OCI-LY7 (cell line): ENCODE measurements around the gene STH. TPM values are rescaled to one million over a fixed set of nuclear protein-coding genes. Genes with fewer than 3 reads are reported as not detected.

Experiments
- BruUV-seq: library from RNA; stranded (reverse); fragments of 400-500 nt; replicated peaks from 2 replicates; lab custom pipeline; 2021; lab: Mats Ljungman, UMichigan
- CTCF ChIA-PET: fragments of 300-600 bp; sonication (Branson Sonifier 250); formaldehyde crosslinking; loops from one replicate; lab custom pipeline; 2022; ENCODE audit warnings: antibody characterized with exemption; ENCODE audit not compliant: unreplicated experiment; lab: Charles Lee
- POLR2A ChIA-PET: fragments of 300-600 bp; sonication (Branson Sonifier 250); formaldehyde crosslinking; loops from one replicate; lab custom pipeline; 2022; ENCODE audit warnings: antibody characterized with exemption; lab: Charles Lee
- DNase-seq: peaks from one replicate; pipeline ENCODE4 v3.0.0-alpha.2; 2015; ENCODE audit warnings: low spot score
- H2AFZ ChIP-seq: fragments of 200-600 bp; sonication (generic), shearing (Covaris generic); 2 replicates; pipeline ENCODE4 v1.6.1; 2014; ENCODE audit warnings: mild to moderate bottlenecking, antibody characterized with exemption, low read length, moderate library complexity
- H3K27ac ChIP-seq: fragments of 200-600 bp; sonication (generic); 2 replicates; pipeline ENCODE4 v1.5.1; 2014; ENCODE audit warnings: mixed run types, low read depth, mild to moderate bottlenecking, moderate library complexity, low read length, inconsistent platforms; ENCODE audit not compliant: poor library complexity, severe bottlenecking
- H3K36me3 ChIP-seq: fragments of 200-600 bp; sonication (generic); 2 replicates; pipeline ENCODE4 v1.6.1; 2014; ENCODE audit warnings: mild to moderate bottlenecking, antibody characterized with exemption, low read length, moderate library complexity, mixed read lengths; ENCODE audit not compliant: insufficient read depth
- H3K4me1 ChIP-seq: fragments of 200-600 bp; sonication (generic); 2 replicates; pipeline ENCODE4 v1.5.1; 2014; ENCODE audit warnings: mild to moderate bottlenecking, low read length; ENCODE audit not compliant: insufficient read depth, poor library complexity, severe bottlenecking
- H3K4me2 ChIP-seq: fragments of 200-600 bp; sonication (generic); 2 replicates; pipeline ENCODE4 v1.6.1; 2014; ENCODE audit warnings: mild to moderate bottlenecking, low read length
- H3K4me3 ChIP-seq: fragments of 200-600 bp; sonication (generic); 2 replicates; pipeline ENCODE4 v1.5.1; 2014; ENCODE audit warnings: mild to moderate bottlenecking, low read depth, low read length; ENCODE audit not compliant: poor library complexity, severe bottlenecking
- H3K79me2 ChIP-seq: fragments of 200-600 bp; sonication (generic); 2 replicates; pipeline ENCODE4 v1.6.1; 2016; ENCODE audit warnings: low read depth, mild to moderate bottlenecking, low read length, moderate library complexity, mixed read lengths; ENCODE audit not compliant: insufficient read depth
- H3K9me2 ChIP-seq: fragments of 200-600 bp; sonication (generic); 2 replicates; pipeline ENCODE4 v1.6.1; 2016; ENCODE audit warnings: mild to moderate bottlenecking, low read length, mixed read lengths; ENCODE audit not compliant: insufficient read depth
- H3K9me3 ChIP-seq: fragments of 200-600 bp; sonication (generic); 2 replicates; pipeline ENCODE4 v1.6.1; 2014; ENCODE audit warnings: mild to moderate bottlenecking, mixed run types, low read length, mixed read lengths
- H4K20me1 ChIP-seq: fragments of 200-600 bp; sonication (generic); 2 replicates; pipeline ENCODE4 v1.6.1; 2014; ENCODE audit warnings: mild to moderate bottlenecking, antibody characterized with exemption, low read length, moderate library complexity, mixed read lengths; ENCODE audit not compliant: insufficient read depth
- EZH2phosphoT487 ChIP-seq: fragments of 200-600 bp; sonication (generic); IDR thresholded peaks from 2 replicates; pipeline ENCODE4 v1.6.1; 2018; ENCODE audit warnings: low read depth, borderline replicate concordance, mild to moderate bottlenecking, mixed run types, antibody characterized with exemption, low read length, moderate library complexity, mixed read lengths
- intact Hi-C: fragments of 100-400 bp; cut with micrococcal nuclease; formaldehyde crosslinking; loops from one replicate; pipeline ENCODE4 v1.10.0; 2022; ENCODE audit not compliant: unreplicated experiment
- total RNA-seq, 2 experiments: library from RNA; depleted of rRNA in 1 of 2; stranded (reverse); fragments of >200 nt in 1 of 2; shearing (Covaris generic) in 1 of 2; gene quantifications; 2 replicates each; pipeline ENCODE4 v1.2.3, GENCODE V29; 2014 to 2022
- TF ChIP-seq, protein P1 (sequence below): fragments of 200-600 bp; sonication (generic); conservative IDR thresholded peaks from 2 replicates; pipeline ENCODE4 v1.5.1; 2014; ENCODE audit warnings: mild to moderate bottlenecking, antibody characterized with exemption, low read length, moderate library complexity, mixed read lengths

STH gene
- total RNA-seq, 2 experiments from 2014 or later, result not detected

DNA sequence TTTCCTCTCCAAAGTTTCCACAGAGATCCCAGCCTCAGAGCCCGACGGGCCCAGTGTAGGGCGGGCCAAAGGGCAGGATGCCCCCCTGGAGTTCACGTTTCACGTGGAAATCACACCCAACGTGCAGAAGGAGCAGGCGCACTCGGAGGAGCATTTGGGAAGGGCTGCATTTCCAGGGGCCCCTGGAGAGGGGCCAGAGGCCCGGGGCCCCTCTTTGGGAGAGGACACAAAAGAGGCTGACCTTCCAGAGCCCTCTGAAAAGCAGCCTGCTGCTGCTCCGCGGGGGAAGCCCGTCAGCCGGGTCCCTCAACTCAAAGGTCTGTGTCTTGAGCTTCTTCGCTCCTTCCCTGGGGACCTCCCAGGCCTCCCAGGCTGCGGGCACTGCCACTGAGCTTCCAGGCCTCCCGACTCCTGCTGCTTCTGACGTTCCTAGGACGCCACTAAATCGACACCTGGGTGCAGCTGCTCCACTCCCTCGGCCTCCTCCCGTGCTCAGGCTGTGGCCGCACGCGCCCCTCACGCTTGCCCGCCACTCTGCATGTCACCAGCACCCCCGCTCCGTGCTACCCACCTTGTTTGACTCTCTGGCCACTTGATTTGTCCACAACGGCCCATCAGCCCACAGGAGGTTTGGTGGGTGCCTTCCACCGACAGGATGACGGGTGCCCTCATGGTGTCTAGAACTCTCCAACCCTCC lies 15.3 kb upstream of the STH start:
- intact Hi-C loops, result no loop called here
- Histone ChIP-seq H2AFZ (no peak overlapping the region), H3K4me1 (no peaks in the 10 kb centered on the region), H3K79me2 (no peaks in the 10 kb centered on the region), H3K9me2 (no peaks in the 10 kb centered on the region), H3K4me3 (no peak overlapping the region), H3K9me3 (no peaks in the 10 kb centered on the region), H3K36me3 (no peaks in the 10 kb centered on the region), H3K4me2 (no peak overlapping the region), H3K27ac (no peak overlapping the region), H4K20me1 (no peaks in the 10 kb centered on the region)
- no TSS peak for BruUV-seq
- ChIA-PET CTCF (no interaction called here), POLR2A (no interaction called here)
- DNase-seq, result no peak
- TF ChIP-seq, protein P1, sequence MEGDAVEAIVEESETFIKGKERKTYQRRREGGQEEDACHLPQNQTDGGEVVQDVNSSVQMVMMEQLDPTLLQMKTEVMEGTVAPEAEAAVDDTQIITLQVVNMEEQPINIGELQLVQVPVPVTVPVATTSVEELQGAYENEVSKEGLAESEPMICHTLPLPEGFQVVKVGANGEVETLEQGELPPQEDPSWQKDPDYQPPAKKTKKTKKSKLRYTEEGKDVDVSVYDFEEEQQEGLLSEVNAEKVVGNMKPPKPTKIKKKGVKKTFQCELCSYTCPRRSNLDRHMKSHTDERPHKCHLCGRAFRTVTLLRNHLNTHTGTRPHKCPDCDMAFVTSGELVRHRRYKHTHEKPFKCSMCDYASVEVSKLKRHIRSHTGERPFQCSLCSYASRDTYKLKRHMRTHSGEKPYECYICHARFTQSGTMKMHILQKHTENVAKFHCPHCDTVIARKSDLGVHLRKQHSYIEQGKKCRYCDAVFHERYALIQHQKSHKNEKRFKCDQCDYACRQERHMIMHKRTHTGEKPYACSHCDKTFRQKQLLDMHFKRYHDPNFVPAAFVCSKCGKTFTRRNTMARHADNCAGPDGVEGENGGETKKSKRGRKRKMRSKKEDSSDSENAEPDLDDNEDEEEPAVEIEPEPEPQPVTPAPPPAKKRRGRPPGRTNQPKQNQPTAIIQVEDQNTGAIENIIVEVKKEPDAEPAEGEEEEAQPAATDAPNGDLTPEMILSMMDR, result no peak
- no peak for TF ChIP-seq EZH2phosphoT487

DNA sequence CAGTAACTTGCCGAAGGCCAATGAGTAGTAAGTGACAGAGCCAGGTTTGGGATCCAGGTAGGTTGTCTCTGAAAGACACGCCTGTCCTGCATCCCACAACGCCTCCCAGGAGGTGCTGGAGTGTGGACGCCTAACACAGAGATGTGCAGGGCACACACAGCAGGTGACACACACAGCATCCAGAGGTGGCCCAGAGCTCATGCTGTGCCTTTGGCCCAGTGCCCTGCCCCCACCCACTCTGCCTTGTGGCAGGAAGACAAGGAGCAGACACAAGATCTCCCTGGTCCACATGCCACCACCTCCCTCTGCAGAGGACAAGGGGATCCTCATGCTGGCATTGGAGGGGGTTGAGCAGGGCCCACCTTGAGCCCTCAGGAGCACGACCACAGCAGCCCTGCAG lies 14.7 kb upstream of the STH start:
- ChIA-PET CTCF (no interaction called here), POLR2A (no interaction called here)
- H3K4me2 ChIP-seq, result no peak overlapping the region
- no peaks in the 10 kb centered on the region for H4K20me1 ChIP-seq
- H3K4me1 ChIP-seq, result no peaks in the 10 kb centered on the region
- H2AFZ ChIP-seq, result no peak overlapping the region
- H3K36me3 ChIP-seq, result no peaks in the 10 kb centered on the region
- H3K79me2 ChIP-seq, result no peaks in the 10 kb centered on the region
- no peak for DNase-seq
- BruUV-seq, result no TSS peak
- H3K27ac ChIP-seq, result no peak overlapping the region
- H3K9me2 ChIP-seq, result no peaks in the 10 kb centered on the region
- no peak for TF ChIP-seq EZH2phosphoT487
- TF ChIP-seq, protein P1, result no peak
- intact Hi-C loops, result no loop called here
- no peak overlapping the region for H3K4me3 ChIP-seq
- H3K9me3 ChIP-seq, result no peaks in the 10 kb centered on the region

DNA sequence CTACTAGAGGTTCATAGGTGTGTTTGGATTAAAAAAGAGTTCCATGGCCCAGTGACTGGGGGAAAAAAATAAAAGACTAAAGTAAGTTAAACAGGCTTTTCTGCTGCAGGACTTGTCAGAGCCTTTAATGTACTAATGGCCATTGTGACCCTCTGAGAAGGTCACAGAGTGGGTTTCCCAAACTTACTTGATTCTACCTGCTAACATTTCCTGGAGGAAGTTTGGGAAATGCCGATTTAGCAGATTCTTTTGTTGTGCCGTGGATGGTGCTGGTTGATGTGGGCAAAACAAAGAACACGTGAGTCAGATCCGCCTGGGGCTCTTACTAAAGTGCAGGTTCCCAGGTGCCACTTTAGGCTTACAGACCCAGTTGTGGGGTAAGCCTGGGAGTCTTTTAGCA lies 13.6 kb upstream of the STH start:
- no peak for DNase-seq
- TF ChIP-seq, protein P1, result no peak
- TF ChIP-seq EZH2phosphoT487, result no peak
- intact Hi-C loops, result no loop called here
- no peaks in the 10 kb centered on the region for H4K20me1 ChIP-seq
- H3K4me1 ChIP-seq, result no peaks in the 10 kb centered on the region
- no peak overlapping the region for H2AFZ ChIP-seq
- no peak overlapping the region for H3K4me2 ChIP-seq
- H3K9me3 ChIP-seq, result no peaks in the 10 kb centered on the region
- no peaks in the 10 kb centered on the region for H3K36me3 ChIP-seq
- BruUV-seq, result no TSS peak
- no peak overlapping the region for H3K4me3 ChIP-seq
- H3K27ac ChIP-seq, result no peak overlapping the region
- ChIA-PET POLR2A (no interaction called here), CTCF (no interaction called here)
- H3K9me2 ChIP-seq, result no peaks in the 10 kb centered on the region
- no peaks in the 10 kb centered on the region for H3K79me2 ChIP-seq
